ENCODE results near the gene WDR37.

WDR37 gene

GRCh38 chr10:1168763-1169162 is 112.6 kb downstream of the WDR37 start:
- no peak for TF ChIP-seq POLR2A (IDR thresholded peaks at IDR 0.05; ENCODE audit: low read depth, low read length)
- no peak for FAIRE-seq
- no peak for DNase-seq (ENCODE audit: insufficient read length, low spot score)

- FAIRE-seq (no peak), DNase-seq (ENCODE audit: insufficient read length, low spot score) (no peak)
- TF ChIP-seq POLR2A (IDR thresholded peaks at IDR 0.05; ENCODE audit: low read depth, low read length), result no peak
These were observed 113.2 kb downstream of the WDR37 start for GRCh38 chr10:1169186-1169885.

GRCh38 chr10:1169981-1170866 is 114.0 kb downstream of the WDR37 start:
- FAIRE-seq (no peak), DNase-seq (ENCODE audit: insufficient read length, low spot score) (no peak)
- no peak for TF ChIP-seq POLR2A (IDR thresholded peaks at IDR 0.05; ENCODE audit: low read depth, low read length)

GRCh38 chr10:1170867-1171180 is 114.6 kb downstream of the WDR37 start:
- no peak for TF ChIP-seq POLR2A (IDR thresholded peaks at IDR 0.05; ENCODE audit: low read depth, low read length)
- FAIRE-seq (no peak), DNase-seq (ENCODE audit: insufficient read length, low spot score) (no peak)

GRCh38 chr10:1171182-1171581 is 115.0 kb downstream of the WDR37 start:
- no peak for FAIRE-seq
- TF ChIP-seq POLR2A (IDR thresholded peaks at IDR 0.05; ENCODE audit: low read depth, low read length), result no peak
- DNase-seq (ENCODE audit: insufficient read length, low spot score), result no peak

- TF ChIP-seq POLR2A (IDR thresholded peaks at IDR 0.05; ENCODE audit: low read depth, low read length), result no peak
- FAIRE-seq (no peak), DNase-seq (ENCODE audit: insufficient read length, low spot score) (no peak)
These were observed 115.4 kb downstream of the WDR37 start for GRCh38 chr10:1171586-1171985.

- TF ChIP-seq POLR2A (IDR thresholded peaks at IDR 0.05; ENCODE audit: low read depth, low read length), result no peak
- no peak for FAIRE-seq
- no peak for DNase-seq (ENCODE audit: insufficient read length, low spot score)
These were observed 116.2 kb downstream of the WDR37 start for GRCh38 chr10:1172256-1172984.

- no peak for TF ChIP-seq POLR2A (IDR thresholded peaks at IDR 0.05; ENCODE audit: low read depth, low read length)
- no peak for DNase-seq (ENCODE audit: insufficient read length, low spot score)
- FAIRE-seq, result no peak
These were observed 116.9 kb downstream of the WDR37 start for GRCh38 chr10:1173091-1173490.

- FAIRE-seq (no peak), DNase-seq (ENCODE audit: insufficient read length, low spot score) (no peak)
- no peak for TF ChIP-seq POLR2A (IDR thresholded peaks at IDR 0.05; ENCODE audit: low read depth, low read length)
These were observed 117.8 kb downstream of the WDR37 start for GRCh38 chr10:1174022-1174421.

GRCh38 chr10:1175956-1176565 is 119.9 kb downstream of the WDR37 start:
- DNase-seq (ENCODE audit: insufficient read length, low spot score), result no peak
- no peak for FAIRE-seq
- no peak for TF ChIP-seq POLR2A (IDR thresholded peaks at IDR 0.05; ENCODE audit: low read depth, low read length)

- DNase-seq (ENCODE audit: insufficient read length, low spot score) (no peak), FAIRE-seq (no peak)
- TF ChIP-seq POLR2A (IDR thresholded peaks at IDR 0.05; ENCODE audit: low read depth, low read length), result no peak
These were observed 121.8 kb downstream of the WDR37 start for GRCh38 chr10:1177936-1178335.

GRCh38 chr10:1178506-1178905 is 122.3 kb downstream of the WDR37 start:
- no peak for DNase-seq (ENCODE audit: insufficient read length, low spot score)
- TF ChIP-seq POLR2A (IDR thresholded peaks at IDR 0.05; ENCODE audit: low read depth, low read length), result no peak
- FAIRE-seq, result no peak

- DNase-seq (ENCODE audit: insufficient read length, low spot score) (no peak), FAIRE-seq (no peak)
- TF ChIP-seq POLR2A (IDR thresholded peaks at IDR 0.05; ENCODE audit: low read depth, low read length), result no peak
These were observed 123.3 kb downstream of the WDR37 start for GRCh38 chr10:1179346-1180070.

All from H54 (cell line).